Lower leg skin (tissue), 3 donors: ENCODE results near the gene PGP.

ENCODE experiments used
- POLR2A ChIP-seq, 2 donors: fragments of 450-650 bp; IDR thresholded peaks; one replicate each; pipeline ENCODE4 v1.6.1; 2016 to 2017; ENCODE audit warnings: antibody characterized with exemption in 2 of 2, mild to moderate bottlenecking in 1 of 2, moderate library complexity in 1 of 2
- TF ChIP-seq, protein P1 (sequence below), 3 donors: fragments of 450-650 bp; IDR thresholded peaks; one replicate each; pipeline ENCODE4 v1.5.1; 2016; ENCODE audit warnings: antibody characterized with exemption in 3 of 3, mild to moderate bottlenecking in 3 of 3, moderate library complexity in 2 of 3

DNA sequence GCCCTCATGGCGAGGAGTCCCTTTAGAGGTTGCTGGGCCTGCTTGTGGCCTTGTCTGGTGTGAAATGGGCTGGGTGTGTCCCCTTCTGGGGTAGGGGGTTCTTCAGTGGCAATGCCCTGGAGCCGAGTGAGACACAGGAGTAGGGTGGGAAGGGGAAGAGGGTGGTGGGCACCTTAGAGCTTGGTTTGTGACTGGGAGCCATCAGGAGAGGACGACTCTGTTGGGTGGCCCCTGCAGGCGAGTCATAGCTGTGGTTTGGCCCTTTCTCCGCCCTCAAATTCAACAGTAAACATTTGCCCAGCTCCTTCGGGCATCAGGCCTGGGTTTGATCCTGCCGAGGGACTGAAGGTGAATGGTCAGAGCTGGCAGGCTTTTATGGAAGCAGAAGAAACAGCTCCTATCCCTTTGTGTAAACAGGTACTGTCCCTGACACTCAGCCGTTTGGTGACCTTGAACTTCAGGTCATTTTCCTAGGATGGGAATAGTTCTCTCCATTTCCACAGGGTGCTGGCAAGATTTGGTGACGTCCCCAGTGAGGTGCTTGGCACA is 11.7 kb upstream of the PGP start:
- TF ChIP-seq, protein P1, sequence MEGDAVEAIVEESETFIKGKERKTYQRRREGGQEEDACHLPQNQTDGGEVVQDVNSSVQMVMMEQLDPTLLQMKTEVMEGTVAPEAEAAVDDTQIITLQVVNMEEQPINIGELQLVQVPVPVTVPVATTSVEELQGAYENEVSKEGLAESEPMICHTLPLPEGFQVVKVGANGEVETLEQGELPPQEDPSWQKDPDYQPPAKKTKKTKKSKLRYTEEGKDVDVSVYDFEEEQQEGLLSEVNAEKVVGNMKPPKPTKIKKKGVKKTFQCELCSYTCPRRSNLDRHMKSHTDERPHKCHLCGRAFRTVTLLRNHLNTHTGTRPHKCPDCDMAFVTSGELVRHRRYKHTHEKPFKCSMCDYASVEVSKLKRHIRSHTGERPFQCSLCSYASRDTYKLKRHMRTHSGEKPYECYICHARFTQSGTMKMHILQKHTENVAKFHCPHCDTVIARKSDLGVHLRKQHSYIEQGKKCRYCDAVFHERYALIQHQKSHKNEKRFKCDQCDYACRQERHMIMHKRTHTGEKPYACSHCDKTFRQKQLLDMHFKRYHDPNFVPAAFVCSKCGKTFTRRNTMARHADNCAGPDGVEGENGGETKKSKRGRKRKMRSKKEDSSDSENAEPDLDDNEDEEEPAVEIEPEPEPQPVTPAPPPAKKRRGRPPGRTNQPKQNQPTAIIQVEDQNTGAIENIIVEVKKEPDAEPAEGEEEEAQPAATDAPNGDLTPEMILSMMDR (IDR thresholded peaks at IDR 0.05): no peak
- no peak for TF ChIP-seq POLR2A (IDR thresholded peaks at IDR 0.05)
